NB4 (cell line): ENCODE data around the gene MRPL18.

Experiments
- MAX ChIP-seq: IDR thresholded peaks from 2 replicates; pipeline ENCODE4 v1.6.1; 2011; ENCODE audit warnings: low read depth, low read length
- POLR2A ChIP-seq: IDR thresholded peaks from 2 replicates; pipeline ENCODE4 v1.6.1; 2011; ENCODE audit warnings: mild to moderate bottlenecking; ENCODE audit not compliant: insufficient read length; ENCODE audit errors: extremely low read depth
- TF ChIP-seq, protein P1 (sequence below): IDR thresholded peaks from one replicate; pipeline ENCODE4 v1.5.1; 2012; ENCODE audit warnings: low read depth, low read length

DNA sequence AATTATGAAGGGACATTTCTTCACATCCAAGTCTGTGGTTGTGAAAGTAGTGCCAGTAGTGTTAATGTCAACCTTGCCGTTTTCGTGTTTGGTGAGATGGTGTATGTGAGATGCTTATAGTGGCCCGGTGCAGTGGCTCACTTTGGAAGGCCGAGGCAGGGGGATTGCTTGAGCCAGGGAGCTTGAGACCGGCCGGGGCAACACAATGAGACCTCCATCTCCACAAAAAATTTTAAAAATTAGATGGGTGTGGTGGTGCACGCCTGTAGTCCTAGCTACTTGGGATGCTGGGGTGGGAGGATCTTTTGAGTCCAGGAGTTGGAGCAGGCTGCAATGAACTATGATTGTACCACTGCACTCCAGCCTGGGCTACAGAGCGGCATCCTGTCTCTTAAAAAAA, 47.2 kb downstream of the MRPL18 start:
- TF ChIP-seq, protein P1, sequence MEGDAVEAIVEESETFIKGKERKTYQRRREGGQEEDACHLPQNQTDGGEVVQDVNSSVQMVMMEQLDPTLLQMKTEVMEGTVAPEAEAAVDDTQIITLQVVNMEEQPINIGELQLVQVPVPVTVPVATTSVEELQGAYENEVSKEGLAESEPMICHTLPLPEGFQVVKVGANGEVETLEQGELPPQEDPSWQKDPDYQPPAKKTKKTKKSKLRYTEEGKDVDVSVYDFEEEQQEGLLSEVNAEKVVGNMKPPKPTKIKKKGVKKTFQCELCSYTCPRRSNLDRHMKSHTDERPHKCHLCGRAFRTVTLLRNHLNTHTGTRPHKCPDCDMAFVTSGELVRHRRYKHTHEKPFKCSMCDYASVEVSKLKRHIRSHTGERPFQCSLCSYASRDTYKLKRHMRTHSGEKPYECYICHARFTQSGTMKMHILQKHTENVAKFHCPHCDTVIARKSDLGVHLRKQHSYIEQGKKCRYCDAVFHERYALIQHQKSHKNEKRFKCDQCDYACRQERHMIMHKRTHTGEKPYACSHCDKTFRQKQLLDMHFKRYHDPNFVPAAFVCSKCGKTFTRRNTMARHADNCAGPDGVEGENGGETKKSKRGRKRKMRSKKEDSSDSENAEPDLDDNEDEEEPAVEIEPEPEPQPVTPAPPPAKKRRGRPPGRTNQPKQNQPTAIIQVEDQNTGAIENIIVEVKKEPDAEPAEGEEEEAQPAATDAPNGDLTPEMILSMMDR = no peak
- TF ChIP-seq POLR2A (no peak), MAX (no peak)
